T47D (cell line): ENCODE measurements around the gene G6PC3.
"Not testable (repeated sequence)": the region's sequence is repeated elsewhere in the genome, so short reads cannot be mapped to it uniquely, and the experiment has no call there.

Experiments
- DNase-seq, 2 experiments: peaks; one replicate each; pipeline versions ENCODE4 v3.0.0 to v3.0.0-alpha.2; 2011 to 2012; ENCODE audit warnings: low read depth in 1 of 2, low spot score in 1 of 2
- JUND ChIP-seq: IDR thresholded peaks from 2 replicates; pipeline ENCODE4 v1.6.1; 2012; ENCODE audit warnings: low read depth
- in situ Hi-C: cut with HindIII; loops from 2 replicates; pipeline ENCODE4 v1.10.0; 2016; ENCODE audit warnings: low sequenced_read_pairs, low pct_unique_long_range_greater_than_20kb

G6PC3 gene

DNA sequence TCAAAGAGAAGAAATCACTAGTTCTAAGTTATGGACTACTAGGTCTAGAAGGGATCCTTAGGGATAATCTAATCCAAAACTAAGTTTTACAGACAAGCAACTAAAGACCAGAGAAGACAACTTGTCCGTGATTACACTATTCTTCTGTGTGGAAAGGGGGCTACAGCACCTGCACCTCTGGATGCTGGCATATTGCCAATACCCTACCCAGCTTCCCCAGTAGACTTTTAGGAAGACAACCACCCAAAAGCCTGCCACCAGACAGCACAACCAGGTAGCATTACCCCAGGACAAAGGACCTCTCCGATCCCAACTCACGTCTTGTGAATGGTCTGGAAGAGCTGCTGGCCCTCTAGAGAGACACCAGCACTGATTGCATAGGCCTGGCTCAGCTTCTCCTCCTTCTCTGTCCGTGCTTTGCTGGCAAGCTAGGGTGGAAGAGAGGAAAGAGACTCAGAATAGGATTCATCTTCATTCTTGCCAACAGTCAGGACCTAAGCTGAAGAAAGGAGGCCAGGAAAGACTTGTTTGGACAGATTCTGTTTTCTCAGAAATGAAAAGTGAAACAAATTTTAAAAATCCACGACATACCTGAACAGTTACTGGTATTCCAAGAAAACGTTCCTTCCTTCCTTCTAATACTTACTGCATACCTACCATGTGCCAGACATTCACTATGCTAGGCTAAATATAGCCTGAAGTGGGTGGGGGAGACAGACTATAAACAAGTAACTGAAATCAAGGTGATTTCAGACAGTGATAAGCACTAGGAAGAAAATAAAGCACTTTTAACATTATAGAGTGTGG is 30.5 kb upstream of the G6PC3 start:
- TF ChIP-seq JUND = no peak
- in situ Hi-C loops = no loop called here
- DNase-seq = no peak

DNA sequence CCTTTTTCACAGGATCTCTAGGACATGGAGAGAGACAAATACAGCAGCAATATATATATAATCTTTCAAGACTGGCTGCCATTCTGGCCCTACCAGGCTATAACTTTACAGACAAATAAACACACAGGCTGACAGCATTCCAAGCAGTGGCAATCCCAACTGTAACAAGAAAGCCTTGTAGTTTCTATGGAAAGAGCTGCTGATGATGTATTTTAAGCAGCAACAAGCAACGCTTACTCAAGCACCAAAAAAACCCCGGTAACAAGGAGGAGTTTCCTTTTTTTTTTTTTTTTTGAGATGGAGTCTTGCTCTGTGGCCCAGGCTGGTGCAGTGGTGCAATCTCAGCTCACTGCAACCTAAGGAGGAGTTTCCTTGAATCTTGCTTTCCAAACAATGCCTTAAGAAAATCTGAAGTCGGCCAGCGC is 27.3 kb upstream of the G6PC3 start:
- TF ChIP-seq JUND = no peak
- no peak for DNase-seq
- in situ Hi-C loops = no loop called here

- no peak for TF ChIP-seq JUND
- no peak for DNase-seq
- in situ Hi-C loops = no loop called here
Measured at GRCh38 chr17:44044071-44044470, 26.5 kb upstream of the G6PC3 start.

GRCh38 chr17:44045486-44045885 is 25.0 kb upstream of the G6PC3 start:
- DNase-seq = no peak
- in situ Hi-C loops = no loop called here
- no peak for TF ChIP-seq JUND

DNA sequence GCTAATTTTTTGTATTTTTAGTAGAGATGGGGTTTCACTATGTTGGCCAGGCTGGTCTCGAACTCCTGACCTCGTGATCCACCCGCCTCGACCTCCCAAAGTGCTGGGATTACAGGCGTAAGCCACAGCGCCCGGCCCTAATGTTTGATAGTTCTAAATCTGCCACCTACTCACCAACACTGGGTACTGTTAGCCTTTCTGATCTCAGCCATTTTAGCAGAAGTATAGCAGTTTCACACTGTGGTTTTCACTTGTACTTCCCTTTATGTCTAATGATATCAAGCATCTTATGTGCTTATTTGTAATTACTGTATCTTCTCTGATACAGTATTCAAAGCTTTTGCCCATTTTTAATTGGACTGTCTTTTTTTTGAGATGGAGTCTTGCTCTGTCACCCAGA is 23.6 kb upstream of the G6PC3 start:
- in situ Hi-C loops, DNase-seq: not testable (repeated sequence)

DNA sequence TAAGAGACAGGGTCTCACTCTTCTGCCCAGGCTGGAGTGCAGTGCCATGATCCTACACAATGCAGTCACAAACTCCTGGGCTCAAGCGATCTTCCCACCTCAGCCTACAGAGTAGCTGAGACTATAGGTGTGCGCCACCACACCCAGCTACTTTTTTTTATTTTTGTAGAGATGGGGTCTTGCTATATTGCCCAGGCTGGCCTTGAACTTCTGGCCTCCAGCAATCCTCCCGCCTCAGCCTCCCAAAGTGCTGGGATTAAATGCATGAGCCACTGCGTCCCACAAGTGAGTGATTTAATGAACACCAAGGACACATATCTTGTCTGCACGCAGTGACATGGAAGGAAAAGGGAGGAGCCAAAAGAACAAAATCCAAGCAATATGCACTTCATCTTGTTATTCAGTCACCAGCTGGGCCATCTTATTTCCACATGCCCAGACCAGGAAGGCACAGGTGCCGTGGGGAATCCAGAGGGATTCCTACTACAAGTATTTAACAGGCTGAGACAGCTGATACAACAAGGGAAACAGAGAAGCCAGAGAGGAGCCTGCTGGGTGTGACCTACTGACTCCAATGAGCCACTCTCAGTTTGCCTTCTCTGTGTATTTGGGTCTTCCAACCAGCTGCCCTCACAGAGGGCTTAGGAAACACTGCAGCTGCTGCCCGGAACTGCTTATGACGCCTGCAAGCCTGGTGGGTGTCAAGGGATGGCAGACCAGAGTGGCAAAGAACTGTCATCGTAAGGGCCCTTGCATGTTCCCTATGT is 21.1 kb upstream of the G6PC3 start:
- no peak for DNase-seq
- TF ChIP-seq JUND = no peak
- in situ Hi-C loops = no loop called here

DNA sequence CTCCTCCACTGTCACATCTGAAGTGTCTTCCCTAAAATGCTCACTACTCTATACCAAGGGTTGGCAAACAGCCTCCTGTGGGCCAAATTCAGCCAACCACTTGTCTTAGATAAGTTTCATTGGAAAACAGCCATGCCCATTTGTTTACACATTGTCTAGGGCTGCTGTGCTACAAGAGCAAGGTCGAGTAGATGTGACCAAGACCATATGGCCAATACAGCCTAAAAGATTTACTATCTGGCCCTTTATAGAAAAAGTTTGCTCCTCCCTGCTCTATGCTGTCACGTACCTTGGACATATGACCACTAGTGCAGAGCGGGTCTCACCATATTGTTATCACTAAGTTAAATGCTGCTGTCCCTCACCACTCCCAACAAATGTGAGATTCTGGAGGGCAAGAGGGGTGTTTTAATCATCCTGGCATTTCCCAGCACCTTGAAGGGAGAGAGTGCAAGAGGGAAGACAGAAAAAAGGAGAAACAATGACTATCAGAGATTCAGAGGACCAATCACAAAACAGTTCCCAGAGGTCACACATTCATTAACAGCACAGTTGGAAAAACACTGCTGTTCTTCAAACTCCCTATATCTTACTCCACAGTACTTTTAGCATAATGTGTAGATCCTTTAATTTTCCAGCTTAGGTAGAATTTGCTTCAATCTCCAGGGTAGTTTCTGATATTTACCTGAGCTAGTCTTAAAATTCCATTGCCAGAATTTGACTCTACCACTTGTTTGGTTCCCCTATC is 17.2 kb upstream of the G6PC3 start:
- in situ Hi-C loops = no loop called here
- no peak for DNase-seq
- no peak for TF ChIP-seq JUND

DNA sequence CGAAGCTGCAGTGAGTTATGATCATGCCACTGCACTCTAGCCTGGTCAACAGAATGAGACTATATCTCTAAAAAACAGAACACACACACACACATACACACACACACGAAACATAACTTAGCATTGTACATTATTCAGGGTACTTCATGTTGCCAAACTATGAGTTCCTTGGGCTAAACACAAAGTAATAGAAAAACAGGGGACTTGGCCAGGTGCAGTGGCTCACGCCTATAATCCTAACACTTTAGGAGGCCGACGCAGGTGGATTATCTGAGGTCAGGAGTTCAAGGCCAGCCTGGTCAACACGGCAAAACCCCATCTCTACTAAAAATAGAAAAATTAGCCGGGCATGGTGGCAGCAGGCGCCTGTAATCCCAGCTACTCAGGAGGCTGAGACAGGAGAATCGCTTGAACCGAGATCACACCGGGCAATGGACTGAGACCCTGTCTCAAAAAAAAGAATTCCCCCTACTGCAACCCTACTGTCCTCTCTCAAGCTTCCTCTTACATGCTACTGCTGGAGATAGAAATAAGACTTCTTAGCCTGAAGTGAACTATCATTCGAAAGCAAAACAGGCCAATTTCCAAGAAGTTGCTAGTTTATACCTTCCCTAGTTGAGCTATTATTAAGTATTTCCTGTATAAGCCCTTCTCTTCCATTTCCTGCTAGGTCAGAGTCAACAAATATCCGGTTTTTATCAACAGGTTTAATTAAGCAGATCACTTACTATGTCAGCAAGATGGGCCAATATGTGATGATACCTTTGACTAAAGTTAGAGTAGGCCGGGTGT is 11.2 kb upstream of the G6PC3 start:
- DNase-seq = no peak
- no peak for TF ChIP-seq JUND
- in situ Hi-C loops = no loop called here

DNA sequence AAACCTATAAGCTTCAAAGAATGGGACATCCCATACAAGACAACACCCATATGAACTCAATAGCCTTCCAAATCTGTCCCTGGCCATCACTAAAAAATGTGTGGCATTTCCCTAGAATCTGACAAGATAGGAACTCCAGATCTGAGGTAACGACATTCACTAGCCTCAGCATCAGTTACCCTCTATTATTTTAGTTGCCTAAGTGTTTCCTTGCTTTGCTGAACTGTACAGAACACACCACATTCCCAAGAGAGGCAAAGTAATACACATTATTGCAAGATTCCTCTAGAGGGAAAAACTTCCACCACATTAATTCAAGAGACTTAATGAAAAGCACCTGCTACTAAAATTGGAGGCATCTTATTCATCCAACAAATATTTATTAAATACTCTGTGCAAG is 9.1 kb upstream of the G6PC3 start:
- no peak for DNase-seq
- TF ChIP-seq JUND = no peak

DNA sequence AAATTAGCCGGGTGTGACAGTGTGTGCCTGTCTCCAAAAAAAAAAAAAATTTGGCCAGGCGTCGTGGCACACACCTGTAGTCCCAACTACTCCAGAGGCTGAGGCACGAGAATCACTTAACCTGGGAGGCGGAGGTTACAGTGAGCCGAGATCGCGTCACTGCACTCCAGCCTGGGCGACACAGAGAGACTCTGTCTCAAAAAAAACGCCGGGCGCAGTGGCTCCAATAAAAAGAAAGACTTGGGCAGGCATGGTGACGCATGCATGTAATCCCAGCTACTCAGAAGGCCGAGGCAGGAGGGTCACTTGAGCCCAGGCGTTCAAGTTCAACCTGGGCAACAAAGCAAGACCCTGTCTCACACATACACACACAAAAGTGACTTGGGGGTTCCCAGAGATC is 7.7 kb upstream of the G6PC3 start:
- TF ChIP-seq JUND = no peak
- no peak for DNase-seq
- in situ Hi-C loops = no loop called here

More for the DNA sequence above, 9.1 kb upstream of the G6PC3 start:
- in situ Hi-C loops = no loop called here

DNA sequence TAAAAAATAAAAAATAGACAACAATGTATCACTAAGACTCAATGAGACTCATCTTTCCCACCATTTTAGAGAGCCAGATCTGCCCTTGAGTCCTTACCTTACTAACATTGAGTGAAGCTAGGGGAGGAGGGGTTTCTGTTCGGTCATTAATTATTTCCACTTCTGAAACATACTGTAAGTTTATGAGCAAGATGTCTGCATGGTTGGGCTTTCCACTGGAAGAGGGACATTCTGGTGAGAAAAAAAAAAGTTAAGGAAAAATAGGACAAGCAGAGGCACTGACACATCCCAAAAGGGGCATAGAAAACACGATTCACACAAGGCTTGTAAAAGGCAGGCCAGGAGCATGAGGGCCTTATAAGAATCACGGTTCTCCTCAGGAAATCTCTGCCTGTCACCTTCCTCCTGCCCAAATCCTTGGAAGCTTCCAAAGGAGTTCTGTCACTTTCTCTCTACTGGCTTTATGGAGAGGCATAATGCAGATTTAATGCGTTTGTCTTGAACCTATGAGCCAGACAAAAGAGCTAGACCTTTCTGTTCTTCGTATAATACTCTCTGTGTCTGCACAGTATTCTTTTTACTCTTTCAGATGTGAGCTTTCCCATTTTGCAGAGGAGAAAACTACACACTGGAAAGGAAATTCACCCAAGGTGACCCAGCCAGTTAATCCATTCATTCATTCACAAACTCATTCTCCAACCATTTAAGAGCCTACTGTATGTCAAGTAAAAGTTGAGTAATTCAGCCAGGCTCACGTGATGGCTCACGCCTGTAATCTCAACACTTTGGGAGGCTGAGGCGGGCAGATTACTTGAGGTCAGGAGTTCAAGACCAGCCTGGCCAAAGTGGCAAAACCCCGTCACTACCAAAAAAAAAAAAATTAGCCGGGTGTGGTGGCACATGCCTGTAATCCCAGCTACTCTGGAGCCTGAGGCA is 6.6 kb upstream of the G6PC3 start:
- in situ Hi-C loops = no loop called here
- TF ChIP-seq JUND = no peak
- DNase-seq = no peak
